Inflammatory macrophage treated with lipopolysaccharide for 4 hours (primary cell): Measurements from ENCODE around the gene WAC.
A peak's percentile ranks its signal among the peaks of the same experiment; 100 is the strongest.
"Not testable (repeated sequence)": the region's sequence is repeated elsewhere in the genome, so short reads cannot be mapped to it uniquely, and the experiment has no call there.

Experiments
- DNase-seq: peaks from one replicate; pipeline ENCODE4 v3.0.0-alpha.2; 2020

WAC gene

DNA sequence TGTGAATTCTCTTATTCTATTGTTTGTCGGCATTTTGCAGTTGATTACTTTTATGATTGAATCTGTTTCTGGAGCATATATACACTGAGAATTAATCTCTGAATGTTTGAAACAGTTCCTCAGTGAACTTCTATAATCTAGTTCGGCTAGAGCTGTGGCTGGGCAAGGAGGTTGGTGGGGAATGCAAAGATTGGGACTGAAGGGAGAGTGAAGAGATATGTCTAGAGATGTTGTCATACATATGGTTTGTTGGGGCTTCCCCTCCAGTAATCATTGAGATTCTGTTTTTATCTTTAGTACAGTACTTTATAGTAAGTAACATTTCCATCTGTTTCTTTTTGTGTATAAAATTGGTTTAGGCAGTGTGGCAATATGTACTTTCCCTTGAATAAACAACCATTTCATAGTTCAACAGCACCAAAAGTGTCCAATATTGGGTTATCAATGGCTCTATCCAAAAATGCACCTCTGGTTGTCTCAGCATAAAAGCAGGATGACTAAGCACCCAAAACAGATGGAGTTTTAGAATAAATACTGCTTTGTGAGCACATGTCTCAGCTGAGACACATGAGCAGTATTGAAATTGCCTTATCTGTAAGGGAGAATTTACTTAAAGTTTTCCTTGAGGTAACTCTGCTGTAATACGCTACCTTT lies 36.7 kb downstream of the WAC start:
- DNase-seq: no peak

DNA sequence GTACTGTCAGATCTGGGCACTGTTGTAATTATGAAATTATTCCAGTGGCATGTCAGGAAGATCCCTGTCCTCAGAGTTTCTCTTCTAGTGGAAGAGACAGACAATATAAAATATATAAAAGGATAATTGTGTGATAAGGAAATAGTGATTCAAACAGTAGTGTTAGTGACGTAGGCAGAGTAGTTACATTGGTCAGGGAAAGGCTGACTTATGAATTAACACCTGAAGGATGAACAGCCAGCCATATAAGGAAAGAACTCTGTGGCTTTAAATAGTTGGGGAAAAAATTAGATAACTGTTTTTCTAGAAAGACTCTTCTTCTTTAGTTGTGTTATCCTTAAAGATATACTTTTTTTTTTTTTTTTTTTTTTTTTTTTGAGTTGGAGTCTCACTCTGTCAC lies 37.7 kb downstream of the WAC start:
- no peak for DNase-seq

DNA sequence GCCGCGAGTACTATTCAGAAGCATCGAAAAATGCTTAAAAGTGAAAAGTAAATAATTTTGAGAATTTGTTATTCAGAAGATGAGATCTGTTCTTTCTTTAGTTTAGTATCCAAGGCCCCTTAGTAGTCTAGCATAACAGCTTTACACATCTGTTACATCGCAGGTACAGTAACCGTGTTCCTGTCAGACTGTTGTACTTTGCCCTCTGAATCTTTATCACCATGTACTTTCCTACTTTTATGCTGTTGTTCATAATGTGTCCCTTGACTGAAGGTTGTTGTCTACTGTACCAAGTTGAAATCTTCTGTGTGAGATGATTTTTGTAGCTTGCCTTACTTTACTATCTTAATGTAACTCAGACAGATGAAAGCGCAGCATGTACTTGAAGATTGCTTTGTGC lies 38.3 kb downstream of the WAC start:
- DNase-seq: no peak

DNA sequence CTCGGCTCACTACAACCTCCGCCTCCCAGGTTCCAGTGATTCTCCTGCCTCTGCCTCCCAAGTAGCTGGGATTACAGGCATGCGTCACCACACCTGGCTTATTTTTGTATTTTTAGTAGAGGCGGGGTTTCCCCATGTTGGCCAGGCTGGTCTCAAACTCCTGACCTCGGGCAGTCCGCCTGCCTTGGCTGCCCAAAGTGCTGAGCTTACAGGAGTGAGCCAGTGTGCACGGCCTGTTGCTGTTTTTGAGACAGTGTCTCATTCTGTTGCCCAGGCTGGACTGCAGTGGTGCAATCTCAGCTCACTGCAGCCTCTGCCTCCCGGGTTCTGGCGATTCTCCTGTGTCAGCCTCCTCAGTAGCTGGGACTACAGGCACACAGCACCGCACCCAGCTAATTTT lies 41.3 kb downstream of the WAC start:
- DNase-seq: not testable (repeated sequence)

DNA sequence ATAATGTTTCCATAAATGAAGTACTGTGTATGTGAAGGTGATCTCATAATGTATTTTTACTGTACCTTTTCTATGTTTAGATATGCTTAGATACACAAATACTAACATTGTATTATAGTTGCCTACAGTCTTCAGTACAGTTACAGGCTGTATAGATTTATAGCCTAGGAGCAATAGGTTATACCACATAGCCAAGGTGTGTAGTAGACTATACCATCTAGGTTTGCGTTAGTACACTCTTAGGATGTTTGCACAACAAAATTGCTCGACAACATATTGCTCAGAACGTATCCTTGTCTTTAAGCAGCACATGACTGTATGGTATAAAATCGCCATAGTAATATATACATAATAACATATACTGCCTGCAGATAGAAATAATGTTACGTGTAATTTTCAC lies 42.9 kb downstream of the WAC start:
- DNase-seq: no peak

DNA sequence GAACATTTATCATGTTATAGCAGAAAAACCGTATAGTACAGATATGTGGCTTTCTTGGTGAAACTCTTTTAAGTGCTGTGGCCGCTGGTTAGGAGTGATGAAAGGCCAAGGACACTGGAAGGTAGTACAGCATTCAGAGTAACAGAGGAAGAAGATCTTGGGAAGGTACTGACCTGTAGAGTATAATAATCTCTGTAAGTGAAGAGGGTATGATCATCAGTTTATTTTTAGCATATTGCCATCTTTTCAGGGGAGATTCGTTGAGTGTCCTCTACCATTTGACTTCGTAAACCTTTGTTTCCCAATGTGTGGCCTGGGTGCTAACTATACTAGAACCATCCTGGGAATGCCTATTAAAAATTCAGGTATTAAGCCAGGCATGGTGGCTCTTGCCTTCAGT lies 44.6 kb downstream of the WAC start:
- no peak for DNase-seq

DNA sequence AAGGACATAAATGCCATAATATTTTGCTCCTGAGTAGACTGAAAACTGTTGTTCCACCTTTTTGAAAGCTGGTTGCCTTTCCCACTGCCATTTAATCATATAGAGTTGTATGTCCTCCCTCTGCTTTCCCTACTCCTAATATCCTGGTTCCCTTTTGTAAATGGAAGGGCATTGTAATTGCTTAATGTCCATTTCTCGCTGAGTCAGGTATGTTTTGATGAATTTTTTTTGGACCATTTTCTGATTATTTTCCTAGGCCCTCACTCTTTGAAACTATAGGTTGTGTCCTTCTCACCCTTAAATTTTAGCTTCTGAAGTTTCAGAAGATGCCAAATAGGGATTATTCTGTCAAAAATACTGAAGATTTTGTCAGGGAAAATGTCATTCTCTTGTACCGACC lies 45.5 kb downstream of the WAC start:
- no peak for DNase-seq

DNA sequence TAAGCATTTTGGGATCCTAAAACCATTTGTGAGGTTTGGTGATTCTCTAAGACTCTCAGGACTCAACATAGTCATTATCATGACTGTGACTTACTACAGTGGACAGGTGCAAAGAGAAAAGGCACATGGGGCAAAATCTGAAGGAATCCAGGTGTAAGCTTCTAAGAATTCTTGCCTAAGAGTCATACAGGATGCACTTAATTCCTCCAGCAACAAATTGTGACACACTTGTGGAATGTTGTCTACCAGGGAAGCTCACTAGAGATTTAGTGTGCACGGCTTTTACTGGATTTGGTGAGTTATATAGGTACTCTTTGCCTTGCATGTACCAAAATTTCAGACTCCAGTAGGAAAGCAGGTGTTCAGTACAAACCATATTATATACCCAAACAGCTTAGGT lies 47.9 kb downstream of the WAC start:
- DNase-seq: no peak

DNA sequence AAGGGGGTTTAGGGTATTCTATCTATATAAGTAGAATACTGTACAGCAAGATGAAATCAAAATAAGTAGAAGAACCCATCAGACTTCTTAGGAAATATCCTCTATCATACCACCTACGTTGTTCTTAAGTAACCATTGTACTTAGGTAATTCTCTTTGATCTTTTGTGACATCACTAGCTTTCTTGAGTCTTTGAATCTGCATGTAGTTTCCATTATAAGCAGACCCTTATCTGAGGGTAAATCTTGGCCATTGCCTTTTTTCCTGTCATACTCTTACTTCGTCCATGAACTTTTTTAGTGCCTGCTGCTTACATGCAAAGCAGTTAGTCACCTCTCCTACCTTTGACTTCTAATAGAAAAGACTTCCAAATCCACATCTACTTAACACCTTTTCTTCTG lies 49.0 kb downstream of the WAC start:
- DNase-seq: no peak

DNA sequence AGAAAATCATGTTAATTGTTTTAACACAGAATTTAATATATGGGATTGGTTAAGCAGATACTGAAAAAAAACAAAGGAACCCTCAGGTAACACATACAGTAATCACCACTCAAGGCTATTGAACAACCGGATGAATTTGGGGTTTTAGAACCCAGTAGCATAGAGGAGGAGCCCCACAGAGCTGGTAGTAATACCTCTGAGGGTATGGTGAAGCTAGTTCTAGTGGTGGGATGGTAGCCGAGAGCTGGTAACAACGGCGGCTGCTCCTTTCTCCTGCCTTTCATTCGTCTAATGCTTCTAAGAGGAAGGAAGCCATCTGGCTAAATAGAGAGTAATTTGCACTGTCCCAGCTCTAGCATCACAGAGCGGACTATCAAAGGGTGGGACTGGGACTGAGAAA lies 52.2 kb downstream of the WAC start:
- no peak for DNase-seq

DNA sequence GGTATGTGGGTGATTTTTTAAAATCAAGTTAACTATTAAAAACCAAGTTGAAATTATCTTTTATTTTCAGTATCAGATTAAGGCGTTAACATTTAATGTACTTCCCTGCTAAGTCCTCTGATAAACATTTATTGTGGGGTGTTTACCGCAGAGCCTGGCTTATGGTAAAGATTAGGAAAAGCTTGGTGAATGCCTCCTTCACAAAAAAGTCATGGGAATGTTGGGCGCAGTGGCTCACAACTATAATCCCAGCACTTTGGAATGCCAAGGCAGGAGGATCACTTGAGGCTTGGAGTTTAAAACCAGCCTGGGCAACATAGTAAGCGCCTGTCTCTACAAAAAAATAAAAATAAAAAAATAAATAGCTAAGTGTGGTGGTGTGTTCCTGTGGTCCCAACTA lies 53.3 kb downstream of the WAC start:
- no peak for DNase-seq

DNA sequence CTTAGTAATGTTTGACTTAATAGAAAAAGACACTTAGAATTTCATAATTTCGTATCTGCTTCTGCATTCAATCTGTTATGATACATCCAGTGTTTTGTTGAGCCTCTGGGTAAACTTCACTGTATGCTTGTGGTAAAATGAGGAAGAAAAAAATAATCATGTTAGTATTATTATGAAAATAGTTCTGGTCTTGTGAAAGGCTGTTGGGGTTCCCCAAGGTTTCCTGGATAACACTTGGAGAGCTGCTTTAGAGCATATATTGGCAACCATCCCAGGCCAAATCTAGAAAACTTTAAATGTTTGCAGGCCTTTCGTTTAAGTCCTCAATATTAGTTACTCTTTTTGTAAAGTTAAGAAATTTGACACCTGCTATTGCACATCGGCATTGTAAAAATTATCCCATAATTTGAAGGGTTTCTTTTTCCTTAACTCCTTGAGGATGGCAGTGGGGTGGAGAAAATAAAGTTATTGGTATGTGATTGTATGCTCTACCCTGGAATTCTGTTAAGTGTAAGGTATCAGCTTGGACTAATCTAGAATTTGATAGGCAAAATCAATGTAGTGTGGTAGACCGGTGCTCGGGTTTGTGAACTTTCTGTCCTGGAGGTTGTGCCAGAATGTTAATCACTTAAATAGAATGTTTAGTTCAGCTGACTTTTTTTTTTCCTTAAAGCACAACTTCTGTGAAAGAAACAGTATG lies 54.5 kb downstream of the WAC start:
- DNase-seq: peak; percentile 86

DNA sequence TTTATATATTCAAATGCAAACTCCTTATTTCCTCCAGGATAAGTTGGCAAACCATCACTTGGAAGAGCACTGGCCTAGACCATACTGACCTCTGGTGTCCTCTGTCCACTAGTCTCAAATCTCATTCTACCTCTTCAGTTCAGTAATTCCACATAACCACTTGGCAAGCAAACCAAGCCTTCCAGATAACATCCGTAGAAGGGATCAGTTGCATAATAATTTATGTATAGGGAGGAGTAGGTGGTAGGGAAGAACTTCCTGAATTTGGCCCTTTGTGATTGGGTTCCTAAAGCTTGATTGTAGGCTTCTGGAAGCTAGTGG lies 55.0 kb downstream of the WAC start:
- DNase-seq: peak; percentile 37

DNA sequence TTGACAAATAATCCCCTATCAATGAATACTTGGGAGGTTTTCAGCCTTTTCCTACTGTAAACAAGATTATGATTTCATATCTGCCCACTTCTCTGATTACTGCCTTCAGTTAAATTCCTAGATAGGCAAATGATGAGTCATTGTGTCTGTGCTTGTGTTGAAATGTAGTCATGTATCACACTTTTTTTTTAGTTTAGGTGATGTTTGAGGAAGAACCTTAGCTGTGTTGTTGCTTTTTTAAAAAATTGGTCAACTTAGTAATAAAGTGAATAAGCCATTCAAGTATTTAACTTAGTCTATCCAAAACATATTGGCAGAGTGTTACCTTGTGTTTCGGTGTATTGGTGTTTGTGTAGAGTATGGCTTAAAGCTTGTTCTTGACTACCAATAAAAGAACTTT lies 60.0 kb downstream of the WAC start:
- DNase-seq: peak; percentile 88

DNA sequence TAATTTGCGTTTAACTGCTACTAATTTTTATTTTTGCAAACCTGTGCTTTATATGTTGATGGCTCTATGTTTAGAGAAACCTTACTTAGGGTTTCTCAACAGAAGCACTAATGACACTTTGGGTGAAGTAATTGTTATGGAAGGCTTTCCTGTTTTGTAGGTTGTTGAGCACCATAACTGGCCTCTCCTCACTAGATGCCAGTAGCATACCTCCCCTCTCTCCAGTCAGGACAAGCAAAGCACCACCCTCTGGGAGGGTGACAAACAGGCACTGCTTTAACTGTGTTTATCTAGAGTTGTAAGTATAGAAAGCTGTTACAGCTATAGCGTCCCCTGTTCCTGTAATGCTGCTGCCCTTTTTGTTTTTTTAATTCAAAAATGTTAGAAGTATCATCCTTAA lies 60.9 kb downstream of the WAC start:
- no peak for DNase-seq

DNA sequence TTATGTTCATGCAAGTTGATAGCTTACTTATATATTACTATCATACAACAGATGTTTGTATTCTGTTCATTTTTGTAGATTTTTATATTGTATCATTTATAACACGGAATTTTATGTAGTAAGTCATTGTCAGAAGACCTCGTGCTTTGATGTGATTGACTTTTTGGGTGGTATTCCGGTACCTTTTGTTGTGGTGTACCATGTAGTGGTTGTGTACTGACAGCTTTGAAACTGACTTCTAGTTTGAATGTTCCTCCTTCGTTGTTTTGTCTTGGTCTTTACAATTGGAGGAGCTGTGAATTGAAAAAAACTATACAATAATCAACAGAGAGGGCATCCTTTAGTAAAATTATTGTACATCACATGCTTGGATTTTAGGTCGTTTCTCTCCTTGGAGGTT lies 61.5 kb downstream of the WAC start:
- no peak for DNase-seq

DNA sequence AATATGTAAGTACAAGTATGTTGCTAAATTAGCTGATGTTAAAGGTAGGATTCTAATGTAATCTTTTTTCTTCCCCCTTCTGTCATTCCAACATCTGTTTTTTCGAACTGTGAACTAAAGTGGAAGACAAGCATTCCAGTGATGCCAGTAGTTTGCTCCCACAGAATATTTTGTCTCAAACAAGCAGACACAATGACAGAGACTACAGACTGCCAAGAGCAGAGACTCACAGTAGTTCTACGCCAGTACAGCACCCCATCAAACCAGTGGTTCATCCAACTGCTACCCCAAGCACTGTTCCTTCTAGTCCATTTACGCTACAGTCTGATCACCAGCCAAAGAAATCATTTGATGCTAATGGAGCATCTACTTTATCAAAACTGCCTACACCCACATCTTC lies 62.7 kb downstream of the WAC start:
- no peak for DNase-seq

DNA sequence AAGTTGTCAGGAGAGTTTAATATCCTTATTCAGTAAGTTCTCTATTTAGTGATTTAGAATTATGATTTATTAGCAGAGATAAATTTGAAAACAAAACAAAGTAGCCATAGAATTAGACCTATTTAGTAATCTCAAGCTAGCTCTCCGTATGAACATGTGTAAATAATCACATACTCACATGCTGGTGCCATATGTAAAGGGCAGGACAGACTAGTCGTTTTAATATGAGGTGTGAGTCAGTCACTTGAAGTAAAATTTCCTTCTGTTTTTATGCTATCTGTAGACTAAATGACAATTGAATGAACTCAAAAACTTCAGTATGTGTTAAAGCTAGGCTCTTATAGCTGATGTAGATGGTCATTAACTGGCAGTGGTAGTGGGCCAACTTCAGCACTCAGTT lies 67.1 kb downstream of the WAC start:
- no peak for DNase-seq

DNA sequence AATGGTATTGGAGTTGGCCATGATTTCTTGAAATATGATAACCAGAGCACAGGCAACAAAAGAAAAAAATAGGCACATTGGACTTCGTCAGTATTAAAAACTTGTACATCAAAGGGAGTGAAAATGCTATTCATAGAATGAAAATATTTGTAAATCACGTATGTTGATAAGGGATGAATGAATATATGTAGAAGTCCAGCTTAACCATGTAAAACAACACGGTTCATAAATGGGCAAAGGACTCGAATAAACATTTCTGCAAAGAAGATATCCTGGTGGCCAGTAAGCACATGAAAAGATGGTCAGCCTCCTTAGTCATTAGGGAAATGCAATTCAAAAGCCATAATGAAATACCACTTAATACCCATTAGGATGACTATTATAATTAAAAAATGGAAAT lies 68.1 kb downstream of the WAC start:
- DNase-seq: no peak

DNA sequence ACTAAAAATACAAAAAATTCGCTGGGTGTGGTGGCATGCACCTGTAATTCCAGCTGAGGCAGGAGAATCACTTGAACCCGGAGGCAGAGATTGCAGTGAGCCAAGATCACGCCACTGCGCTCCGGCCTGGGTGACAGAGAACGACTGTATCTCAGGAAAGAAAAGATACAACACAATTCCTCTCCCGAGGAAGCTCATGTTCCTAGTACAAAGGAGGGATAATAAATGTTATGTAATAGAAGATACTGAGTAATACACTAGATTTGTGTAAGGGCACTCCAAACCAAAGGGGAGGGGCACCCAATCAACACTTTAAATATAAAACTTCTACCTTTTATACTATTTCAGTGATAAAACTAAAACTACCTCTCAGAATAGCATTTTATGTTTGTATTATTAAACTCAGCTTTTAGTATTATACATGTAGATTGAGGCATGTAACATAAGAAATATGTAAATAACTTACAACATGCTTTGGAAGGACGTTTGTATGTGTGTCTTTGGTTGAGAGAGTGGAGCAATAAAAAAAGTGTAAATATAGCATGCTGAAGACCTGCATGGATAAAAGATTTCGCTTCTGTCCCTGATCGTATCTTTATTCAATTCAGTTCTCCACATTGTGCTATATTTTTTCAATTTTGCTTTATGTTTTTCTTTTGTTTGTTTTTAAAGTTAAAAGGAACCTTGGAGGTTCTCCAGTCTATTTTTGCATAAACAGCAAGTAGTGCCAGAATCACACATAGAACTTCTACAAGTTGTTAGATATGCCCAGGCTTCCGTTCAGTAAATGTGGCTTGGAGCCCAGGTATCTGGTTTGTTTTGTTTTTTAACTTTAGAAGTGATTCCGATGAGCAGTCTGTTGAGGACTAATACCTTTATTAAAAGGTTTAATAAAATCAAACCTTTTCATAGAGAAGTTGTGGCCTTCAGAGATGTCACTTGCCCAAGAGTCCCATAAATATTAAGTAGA lies 71.9 kb downstream of the WAC start:
- DNase-seq: no peak

DNA sequence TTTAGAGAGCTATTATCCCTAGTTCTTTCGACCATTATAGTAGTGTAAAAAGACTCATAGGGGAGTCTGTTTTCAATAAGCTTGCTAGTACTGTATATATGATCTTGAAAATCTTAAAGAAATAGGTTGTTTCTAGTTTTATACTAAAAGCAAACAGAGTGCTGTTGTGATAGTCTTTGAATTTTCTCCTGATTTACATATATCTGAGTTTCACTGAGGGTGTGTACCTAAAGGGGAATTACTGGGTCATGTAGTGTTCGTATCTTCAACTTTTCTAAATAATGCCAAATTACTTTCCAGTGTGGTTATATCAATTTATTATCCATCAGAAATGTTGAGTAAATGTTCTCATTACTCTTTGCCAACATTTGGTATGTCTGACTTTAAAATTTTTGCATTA lies 73.7 kb downstream of the WAC start:
- DNase-seq: no peak

DNA sequence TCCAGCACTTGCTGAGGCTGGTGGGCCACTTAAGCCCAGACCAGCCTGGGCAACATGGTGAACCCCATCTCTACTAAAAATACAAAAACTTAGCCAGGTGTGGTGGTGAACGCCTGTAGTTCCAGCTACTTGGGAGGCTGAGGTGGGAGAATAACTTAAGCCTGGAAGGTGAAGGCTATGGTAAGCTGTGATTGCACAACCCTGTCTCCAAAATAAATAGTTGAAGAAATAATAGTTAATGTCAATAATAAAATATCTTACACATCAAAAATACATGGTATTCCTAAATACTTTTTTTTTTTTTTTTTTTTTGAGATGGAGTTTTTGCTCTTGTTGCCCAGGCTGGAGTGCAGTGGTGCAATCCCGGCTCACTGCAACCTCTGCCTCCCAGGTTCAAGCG lies 76.7 kb downstream of the WAC start:
- DNase-seq: not testable (repeated sequence)

DNA sequence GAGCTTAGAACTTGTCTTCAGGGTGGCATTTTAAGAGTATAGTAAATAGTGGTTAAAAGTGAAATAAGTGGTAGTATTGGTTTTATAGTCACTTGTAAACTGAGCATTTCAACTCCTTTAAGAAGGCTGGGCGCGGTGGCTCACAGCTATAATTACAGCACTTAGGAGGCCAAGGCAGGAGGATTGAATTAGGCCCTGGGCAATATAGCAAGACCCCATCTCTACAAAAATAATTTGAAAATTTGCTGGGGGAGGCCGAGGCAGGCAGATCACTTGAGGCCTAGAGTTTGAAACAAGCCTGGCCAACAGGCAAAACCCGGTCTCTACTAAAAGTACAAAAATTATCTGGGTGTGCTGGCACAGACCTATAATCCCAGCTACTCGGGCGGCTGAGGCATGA lies 80.0 kb downstream of the WAC start:
- no peak for DNase-seq

DNA sequence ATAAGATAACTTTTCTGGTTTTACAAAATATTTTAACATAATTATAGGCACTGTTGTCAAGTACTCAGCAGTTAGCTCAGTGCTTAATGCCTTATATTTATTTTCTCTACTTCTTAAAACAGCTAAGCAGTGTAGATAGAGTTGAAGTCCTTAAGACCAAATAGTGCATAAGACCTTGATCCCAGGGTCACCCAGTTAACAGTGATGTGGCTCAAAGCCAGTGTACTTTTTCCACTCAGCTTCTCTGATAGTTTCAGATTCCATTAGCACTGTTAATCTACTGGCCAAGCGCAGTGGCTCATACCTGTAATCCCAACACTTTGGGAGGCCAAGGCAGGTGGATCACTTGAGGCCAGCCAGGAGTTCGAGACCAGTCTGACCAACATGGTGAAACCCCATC lies 83.6 kb downstream of the WAC start:
- DNase-seq: no peak
